Epithelial cell of prostate (primary cell): Measurements from ENCODE around the gene MIOX.
"Not testable (repeated sequence)": the region's sequence is repeated elsewhere in the genome, so short reads cannot be mapped to it uniquely, and the experiment has no call there.

Experiments
- DNase-seq: peaks from one replicate; pipeline ENCODE4 v3.0.0-alpha.2; 2011; ENCODE audit warnings: low read depth, low spot score
- H3K27ac ChIP-seq: fragments of 450-650 bp; 2 replicates; pipeline ENCODE4 v1.5.1; 2017; ENCODE audit warnings: mild to moderate bottlenecking

The MIOX gene

GRCh38 chr22:50507421-50507990, 20.8 kb downstream of the MIOX start, which contains the start of gene LMF2:
Gene LMF2 (minus strand): TSS chr22:50507702. CDS start chr22:50507675, 27 bp downstream.
- no peak for DNase-seq

GRCh38 chr22:50507991-50508884, 21.6 kb downstream of the MIOX start, which contains the start of gene NCAPH2:
Gene NCAPH2 (plus strand): TSS chr22:50508224. CDS start chr22:50508338, 114 bp downstream.
- DNase-seq = peak; percentile 78
- H3K27ac ChIP-seq = peak within 1 kb of the TSS; percentile 55

More at GRCh38 chr22:50507421-50507990, 20.8 kb downstream of the MIOX start, which contains the start of gene LMF2:
- peak within 1 kb of the TSS; percentile 55 for H3K27ac ChIP-seq

GRCh38 chr22:50508897-50509296, 22.2 kb downstream of the MIOX start:
- peak overlapping the region; percentile 55 for H3K27ac ChIP-seq
- no peak for DNase-seq

DNA sequence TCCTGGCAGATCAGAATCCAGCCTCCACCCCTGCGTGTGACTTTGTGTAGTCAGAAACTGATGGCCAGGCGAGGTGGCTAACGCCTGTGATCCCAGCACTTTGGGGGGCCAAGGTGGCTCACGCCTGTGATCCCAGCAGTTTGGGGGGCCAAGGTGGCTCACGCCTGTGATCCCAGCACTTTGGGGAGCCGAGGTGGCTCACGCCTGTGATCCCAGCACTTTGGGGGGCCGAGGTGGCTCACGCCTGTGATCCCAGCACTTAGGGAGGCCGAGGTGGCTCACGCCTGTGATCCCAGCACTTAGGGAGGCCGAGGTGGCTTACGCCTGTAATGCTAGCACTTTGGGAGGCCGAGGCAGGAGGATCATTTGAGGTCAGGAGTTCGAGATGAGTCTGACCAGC, 26.5 kb downstream of the MIOX start:
- no peak overlapping the region for H3K27ac ChIP-seq
- no peak for DNase-seq

GRCh38 chr22:50516068-50516467, 29.4 kb downstream of the MIOX start:
- H3K27ac ChIP-seq = no peak overlapping the region
- no peak for DNase-seq

- no peak for DNase-seq
- no peak overlapping the region for H3K27ac ChIP-seq
Observed at GRCh38 chr22:50516891-50517290, 30.2 kb downstream of the MIOX start.

DNA sequence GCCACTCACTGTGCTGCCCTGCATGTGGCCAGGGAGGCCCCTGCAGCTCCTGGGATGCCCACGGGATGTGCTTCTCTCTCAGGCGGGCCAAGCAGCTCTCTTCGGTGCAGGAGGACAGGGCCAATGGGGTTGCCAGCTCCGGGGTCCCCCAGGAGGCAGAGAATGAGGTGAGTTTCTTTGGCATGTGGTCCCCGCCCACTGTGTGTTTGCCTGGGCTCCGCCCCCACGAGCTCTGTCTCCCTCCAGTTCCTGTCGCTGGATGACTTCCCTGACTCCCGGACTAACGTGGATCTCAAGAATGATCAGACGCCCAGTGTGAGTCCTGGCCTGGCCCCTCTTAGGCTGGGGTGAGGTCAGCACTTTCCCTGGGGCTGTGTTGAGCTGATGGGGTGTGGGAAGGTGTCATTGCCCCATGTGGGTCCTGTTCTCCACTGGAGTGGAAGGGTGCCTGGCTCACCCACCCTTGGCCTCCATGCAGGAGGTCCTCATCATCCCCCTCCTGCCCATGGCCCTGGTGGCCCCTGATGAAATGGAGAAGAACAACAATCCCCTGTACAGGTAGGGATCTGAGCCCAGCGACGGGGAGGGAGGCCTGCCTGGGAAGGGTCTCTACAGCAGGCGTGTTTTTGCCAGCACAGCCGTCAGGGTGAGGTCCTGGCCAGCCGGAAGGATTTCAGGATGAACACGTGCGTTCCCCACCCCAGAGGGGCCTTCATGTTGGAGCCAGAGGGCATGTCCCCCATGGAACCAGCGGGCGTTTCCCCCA, 31.0 kb downstream of the MIOX start:
- no peak overlapping the region for H3K27ac ChIP-seq
- DNase-seq = no peak

GRCh38 chr22:50518606-50519005, 31.9 kb downstream of the MIOX start:
- H3K27ac ChIP-seq = no peak overlapping the region
- DNase-seq = no peak

DNA sequence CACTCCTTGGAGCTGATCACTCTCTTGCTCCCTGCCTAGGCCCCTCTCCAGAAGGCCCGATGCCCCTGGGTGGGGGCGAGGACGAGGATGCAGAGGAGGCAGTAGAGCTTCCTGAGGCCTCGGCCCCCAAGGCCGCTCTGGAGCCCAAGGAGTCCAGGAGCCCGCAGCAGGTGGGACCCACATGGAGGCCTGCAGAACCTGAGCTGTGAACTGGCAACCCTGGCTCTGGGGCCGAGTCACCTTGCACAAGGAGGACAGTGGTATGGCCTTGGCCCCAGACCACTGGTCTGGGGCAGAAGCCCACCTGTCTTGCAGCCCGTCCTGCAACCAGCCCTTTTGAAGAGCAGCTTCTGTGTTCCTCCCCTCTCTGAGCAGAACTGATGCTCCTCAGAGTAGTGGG, 32.5 kb downstream of the MIOX start:
- no peak overlapping the region for H3K27ac ChIP-seq
- no peak for DNase-seq

DNA sequence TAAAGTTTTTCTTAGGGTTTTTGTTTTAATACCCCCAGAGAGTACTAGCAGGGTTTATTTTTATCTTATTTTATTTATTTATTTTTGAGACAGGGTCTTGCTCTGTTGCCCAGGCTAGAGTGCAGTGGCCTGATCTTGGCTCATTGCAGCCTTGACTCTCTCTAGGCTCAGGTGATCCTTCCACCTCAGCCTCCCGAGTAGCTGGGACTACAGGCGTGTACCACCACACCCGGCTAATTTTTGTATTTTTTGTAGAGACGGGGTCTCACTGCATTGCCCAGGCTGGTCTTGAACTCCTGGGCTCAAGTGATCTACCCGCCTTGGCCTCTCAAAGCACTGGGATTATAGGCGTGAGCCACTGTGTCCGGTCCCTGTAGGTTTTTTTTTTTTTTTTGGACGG, 33.5 kb downstream of the MIOX start:
- DNase-seq, H3K27ac ChIP-seq: not testable (repeated sequence)

- no peak overlapping the region for H3K27ac ChIP-seq
- DNase-seq = no peak
Observed at GRCh38 chr22:50520826-50521453, 34.3 kb downstream of the MIOX start.

DNA sequence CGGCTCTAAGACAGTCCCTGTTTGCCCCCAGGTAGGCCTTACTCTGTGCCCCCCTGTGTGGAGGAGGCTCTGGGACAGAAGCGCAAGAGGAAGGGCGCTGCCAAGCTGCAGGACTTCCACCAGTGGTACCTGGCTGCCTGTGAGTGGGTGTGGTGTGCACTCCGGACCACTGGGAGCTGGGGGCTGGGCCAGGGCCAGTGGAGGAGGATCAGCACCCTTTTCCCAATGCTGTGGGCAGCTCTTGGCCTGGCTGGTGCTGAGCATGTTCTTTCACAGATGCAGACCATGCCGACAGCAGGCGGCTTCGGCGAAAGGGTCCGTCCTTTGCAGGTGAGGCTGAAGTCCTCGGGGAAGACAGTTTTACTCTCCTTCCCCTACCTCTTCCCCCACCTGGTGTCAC, 35.1 kb downstream of the MIOX start:
- H3K27ac ChIP-seq = no peak overlapping the region
- no peak for DNase-seq

- no peak for DNase-seq
- no peak overlapping the region for H3K27ac ChIP-seq
Observed at GRCh38 chr22:50522208-50522805, 35.6 kb downstream of the MIOX start.

DNA sequence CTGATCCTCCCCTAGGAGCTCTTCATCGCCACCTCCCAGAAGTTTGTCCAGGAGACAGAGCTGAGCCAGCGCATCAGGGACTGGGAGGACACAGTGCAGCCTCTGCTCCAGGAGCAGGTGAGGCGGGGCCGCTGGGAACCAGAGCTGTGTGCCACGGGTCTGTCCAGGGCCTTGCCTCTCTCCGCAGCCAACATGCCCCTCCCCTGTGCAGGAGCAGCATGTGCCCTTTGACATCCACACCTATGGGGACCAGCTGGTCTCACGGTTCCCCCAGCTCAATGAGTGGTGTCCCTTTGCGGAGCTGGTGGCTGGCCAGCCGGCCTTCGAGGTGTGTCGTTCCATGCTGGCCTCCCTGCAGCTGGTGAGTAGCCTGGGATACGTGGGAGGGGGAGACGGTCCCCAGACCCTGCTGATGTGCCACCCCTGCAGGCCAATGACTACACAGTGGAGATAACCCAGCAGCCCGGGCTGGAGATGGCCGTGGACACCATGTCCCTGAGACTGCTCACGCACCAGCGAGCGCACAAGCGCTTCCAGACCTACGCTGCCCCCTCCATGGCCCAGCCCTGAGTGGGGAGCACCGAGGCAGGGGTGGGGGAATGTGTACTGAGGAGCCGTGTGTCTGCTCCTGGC, 36.3 kb downstream of the MIOX start:
- no peak for DNase-seq
- H3K27ac ChIP-seq = no peak overlapping the region

- DNase-seq = no peak
- H3K27ac ChIP-seq = no peak overlapping the region
Observed at GRCh38 chr22:50523458-50523805, 36.8 kb downstream of the MIOX start.

DNA sequence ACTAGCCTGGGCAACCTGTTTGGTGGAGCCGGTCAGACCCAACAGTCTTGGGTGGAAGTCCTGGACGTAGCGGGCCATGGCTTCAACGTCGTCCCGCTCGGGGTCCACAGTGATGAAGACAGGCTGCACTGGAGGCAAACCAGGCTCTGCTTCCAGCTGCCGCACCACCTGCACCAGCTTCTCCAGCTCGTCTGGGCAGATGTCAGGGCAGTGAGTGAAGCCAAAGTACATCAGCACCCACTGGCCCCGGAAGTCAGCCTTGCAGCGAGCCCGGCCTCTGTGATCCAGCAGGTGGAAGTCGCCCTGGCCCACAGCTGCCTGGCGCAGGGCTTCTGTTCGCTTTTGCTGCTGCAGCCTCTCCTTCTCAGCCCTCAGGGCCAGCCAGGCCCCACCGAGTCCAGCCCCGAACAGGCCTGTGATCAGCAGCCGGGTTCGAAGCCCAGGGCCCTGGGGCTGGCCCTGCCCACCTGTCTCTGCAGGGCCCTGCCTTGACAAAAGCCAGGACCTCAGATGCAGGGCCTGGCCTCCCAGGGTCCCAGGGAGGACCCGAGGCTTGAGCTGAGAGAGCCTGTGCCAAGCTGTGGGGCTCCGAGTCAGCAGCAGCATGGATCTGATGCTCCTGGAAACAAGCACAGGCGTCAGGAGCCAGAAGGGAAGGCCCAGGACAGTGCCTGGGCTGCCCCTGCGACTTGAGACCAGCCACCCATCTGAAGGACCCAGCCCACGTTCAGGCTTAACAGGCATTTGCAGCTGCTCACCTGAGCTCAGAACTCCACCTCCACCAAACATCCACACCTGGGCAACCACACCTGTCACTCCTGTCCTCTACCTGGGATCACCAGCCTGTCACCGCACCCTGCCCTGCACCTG, 37.4 kb downstream of the MIOX start:
- H3K27ac ChIP-seq = peak overlapping the region; percentile 77
- DNase-seq = no peak

DNA sequence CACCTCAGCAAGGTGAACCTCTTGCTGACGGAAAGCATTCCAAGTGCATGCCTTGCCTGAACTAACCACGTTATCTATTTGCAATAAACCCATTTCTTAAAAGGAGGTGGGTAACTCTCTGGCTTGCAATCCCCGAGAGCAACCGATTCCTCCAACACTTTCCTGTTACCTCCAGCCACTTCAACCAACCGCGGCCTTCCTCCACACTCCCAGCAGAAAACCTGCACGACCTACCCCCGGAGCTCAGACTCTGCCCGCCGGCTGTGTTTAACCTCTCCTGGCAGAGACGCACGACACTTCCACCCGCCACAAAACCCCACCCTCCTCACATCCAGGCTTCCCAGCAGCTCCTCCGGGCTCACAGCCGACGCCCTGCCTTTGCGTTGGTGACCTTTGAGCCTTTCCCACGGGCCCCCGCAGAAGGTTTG, 38.0 kb downstream of the MIOX start:
- H3K27ac ChIP-seq = peak overlapping the region; percentile 77
- no peak for DNase-seq

DNA sequence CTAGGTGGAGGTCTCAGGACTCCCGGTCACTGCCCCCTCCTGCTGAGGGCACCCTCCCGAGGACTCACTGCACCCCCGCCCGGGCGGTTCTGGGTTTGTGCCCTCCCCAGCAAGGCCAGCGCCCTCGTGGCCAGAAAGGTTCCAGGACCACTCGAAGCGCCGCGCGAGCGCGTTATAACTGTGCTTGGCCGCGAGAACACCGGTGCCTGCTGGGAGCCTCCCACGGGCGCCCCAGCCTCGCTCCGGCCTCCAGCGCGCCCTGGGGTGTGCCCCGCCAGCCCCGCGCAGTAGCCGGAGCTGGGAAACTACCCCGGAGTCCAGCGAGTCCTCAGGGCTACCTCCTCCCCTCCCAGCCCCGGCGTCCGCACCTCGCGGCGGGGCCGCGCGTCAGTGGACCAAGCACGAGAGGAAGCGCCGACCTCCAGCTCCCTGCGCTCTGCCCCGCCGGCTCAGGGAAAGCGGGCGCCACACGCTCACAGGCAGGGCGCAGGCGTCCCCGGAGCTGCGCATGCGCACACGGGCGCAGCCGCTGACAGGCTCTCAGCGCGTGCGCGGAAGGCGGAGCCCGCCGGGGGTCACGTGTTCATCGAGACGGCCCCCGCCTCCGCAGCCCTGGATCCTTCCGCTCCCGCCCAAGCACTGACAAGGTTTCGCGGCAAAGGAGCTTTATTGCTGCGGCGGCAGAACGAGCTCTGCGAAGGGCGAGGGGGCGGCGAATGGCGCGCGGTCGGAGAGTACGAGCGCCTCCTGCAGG, 38.6 kb downstream of the MIOX start, which contains the start of gene SCO2:
SCO2 (minus strand) TSS at position 495 of the 754 bp plus-strand sequence. CDS start 1,187 bp downstream, outside the sequence.
- H3K27ac ChIP-seq = peak within 1 kb of the TSS; percentile 77
- DNase-seq = peak; percentile 87
